ENCODE results near the gene HOXB6. TPM values are rescaled to one million over a fixed set of nuclear protein-coding genes. Genes with fewer than 3 reads are reported as not detected.
A peak's percentile ranks its signal among the peaks of the same experiment; 100 is the strongest.

Gene HOXB6
- total RNA-seq, 1 donor from 2014 or later, result 0.28 TPM

DNA sequence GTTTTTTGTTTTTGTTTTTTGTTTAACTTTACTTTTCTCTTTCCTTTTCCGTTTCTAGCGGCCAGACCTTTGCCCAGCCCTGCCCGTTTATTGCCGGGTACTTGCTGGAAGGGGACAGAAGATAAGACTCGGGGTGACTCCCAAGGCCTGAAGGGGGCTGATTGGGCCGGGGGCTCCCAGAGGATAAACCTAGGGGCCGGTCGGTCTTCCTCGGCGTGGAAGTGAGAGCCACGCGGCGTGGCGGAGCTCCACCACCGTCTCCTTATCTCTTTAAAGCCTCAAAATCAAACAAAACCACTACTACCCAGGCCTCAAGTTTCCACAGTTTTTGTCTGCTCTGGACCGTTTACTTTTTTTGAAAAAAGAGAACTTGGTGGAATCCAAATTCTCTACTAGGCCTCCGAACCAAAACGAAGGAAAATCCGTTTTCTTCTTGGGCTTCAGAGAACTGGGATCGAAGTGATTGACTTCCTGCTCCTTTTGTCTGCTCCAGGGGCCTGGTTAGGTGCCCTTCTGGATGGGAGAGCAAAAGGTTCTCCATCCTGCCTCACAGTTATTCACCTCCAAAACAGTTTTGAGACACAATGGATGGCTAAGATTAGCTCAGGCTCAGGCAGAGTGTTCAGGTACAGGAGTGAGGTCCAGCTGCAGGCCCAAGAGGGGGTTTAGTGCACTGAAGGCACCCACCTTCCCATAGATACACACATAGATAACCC, 29.9 kb upstream of the HOXB6 start:
- ATAC-seq, result no peak

DNA sequence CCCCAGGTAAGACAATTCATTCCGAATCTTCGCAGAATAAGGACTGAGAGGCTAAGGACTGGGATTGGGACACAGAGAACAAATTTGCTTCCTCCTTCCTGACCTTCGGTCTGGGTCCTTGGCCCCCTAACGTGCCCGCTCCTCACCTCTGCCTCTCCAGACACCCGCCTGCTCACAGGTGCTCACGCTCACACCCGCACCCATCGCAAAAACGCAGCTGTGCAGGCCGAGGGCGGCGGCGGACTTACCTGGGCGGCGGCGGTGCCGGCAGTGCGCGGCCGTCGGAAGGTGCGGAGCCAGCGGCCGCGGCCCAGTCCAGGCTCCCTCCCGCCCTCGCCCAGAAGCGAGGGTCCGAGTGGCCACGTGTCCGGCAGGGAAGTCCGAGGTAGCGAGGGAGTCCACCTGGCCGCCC, 28.5 kb upstream of the HOXB6 start:
- no peak for ATAC-seq

DNA sequence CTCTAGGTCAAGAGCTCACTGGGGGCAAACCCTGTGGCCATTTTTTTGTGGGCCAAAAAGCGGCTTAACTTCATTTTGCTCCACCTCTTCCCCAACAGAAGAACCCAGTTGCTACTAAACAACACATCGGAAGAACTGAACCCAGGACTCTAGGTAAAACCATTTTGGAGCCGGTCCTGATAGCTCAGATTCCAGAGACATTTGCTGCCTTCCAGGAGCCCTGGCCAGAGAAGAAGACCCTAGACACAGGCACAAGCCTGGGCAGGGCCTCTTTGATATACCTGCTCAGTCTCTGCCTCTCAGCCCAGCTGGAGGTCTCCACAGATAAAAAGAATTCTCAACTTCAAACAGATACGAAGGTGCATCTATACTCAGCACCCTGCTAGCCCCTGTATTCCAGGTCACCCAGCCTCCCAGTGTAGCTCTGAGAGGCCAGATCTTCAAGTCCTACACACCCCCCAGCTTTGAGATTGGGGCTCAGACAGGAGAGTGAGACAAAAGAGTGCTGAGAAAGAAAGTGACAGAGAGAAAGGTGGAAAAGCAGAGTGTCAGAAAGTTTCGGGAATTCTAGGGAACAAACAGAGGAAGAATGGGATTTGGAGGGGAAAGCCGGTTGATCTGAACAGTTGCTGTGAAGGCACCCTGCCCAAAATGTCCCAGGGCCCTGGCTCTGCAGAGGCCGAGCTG, 27.9 kb upstream of the HOXB6 start:
- no peak for ATAC-seq

- ATAC-seq, result no peak
Measured at GRCh38 chr17:48631693-48632578, 27.1 kb upstream of the HOXB6 start.

GRCh38 chr17:48630925-48631692, 26.3 kb upstream of the HOXB6 start:
- no peak for ATAC-seq

GRCh38 chr17:48630009-48630924, 25.5 kb upstream of the HOXB6 start:
- no peak for ATAC-seq

- ATAC-seq, result no peak
Measured at GRCh38 chr17:48629411-48629759, 24.6 kb upstream of the HOXB6 start.

- ATAC-seq, result no peak
Measured at GRCh38 chr17:48628649-48629410, 24.0 kb upstream of the HOXB6 start.

DNA sequence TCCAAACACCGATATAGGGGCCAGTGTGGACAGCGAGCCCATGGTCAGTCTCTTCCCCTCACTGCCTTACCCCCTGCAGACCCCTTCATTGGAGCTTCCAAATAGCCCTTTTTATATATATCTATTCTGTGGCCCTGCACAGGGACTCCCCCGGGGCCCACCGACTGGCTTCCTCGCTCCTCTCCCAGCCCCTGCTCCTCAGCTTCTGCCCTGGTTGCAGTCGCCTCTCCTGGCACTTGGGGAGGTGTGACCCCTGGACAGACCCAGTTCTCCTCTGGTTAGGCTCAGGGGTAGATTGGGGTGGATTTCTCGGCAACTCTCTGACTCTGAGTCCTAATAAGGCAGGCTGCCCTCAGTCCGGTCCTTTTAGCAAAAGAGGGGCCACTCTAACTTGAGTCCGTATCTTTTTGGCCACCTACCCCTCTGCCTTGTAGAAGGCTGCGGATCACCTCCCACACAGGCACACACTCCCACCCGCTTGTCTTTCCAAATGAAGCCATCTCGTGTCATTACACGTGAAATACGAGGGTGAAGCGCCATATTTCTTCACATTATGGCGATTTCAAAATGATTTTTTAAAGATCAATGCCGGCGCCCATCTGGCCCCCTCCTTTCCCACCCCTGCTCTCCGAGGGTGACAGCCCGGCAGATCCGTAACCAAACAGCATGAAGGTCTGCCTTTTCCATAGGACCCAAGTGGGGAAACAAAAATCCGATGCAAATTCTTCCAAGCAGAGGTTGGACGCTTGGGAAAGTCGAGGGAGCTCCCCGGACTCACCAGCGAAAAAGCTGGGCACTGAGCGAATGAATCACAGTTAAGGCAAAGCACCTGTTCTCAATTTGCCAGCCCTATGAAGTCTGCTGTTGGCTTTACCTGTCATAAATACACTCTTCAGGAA, 23.1 kb upstream of the HOXB6 start:
- ATAC-seq, result no peak

GRCh38 chr17:48627118-48627597, 22.4 kb upstream of the HOXB6 start:
- no peak for ATAC-seq

GRCh38 chr17:48626245-48627117, 21.7 kb upstream of the HOXB6 start, which contains the start of gene HOXB9:
Gene HOXB9 (minus strand): TSS chr17:48626358. CDS start chr17:48626269, 89 bp downstream.
- ATAC-seq, result no peak

DNA sequence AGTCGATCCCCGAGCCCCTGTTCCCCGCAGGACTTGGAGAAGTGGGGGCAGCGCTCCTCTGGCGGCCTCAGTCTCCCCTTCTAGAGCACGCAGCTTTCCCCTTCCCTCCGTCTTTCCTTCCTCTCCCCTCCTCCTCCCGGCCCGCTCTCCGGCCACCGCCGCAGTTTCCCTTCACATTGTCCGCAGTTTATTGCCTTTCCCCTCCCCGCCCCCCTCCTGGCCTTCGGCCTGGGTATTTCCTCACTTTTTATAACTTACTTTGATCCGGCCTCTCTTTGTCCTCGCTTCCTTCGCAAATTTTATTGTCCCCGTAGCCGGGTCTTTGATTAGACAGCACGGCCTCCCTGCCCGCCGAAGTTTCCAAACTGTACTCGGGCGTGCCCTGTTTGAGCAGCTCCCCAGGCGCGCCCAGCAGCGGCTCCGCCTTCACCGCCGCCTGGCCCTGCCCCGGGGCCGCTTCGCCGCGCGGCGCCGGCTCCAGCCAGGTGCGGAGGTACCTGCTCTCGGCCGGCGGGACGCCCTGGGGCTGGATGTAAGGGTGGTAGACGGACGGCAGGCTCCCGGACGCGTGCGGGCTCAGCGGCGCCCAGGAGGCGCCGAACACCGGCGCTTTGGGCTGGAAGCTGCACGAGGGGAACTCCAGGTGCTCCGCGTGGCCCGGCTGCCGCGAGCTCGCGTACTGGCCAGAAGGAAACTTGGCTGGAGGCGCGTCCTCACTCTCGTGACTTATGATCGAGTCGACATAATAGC, 20.9 kb upstream of the HOXB6 start:
- ATAC-seq, result peak; percentile 68

GRCh38 chr17:48624544-48625494, 20.0 kb upstream of the HOXB6 start:
- peak; percentile 19 for ATAC-seq

- no peak for ATAC-seq
Measured at GRCh38 chr17:48624118-48624517, 19.3 kb upstream of the HOXB6 start.

DNA sequence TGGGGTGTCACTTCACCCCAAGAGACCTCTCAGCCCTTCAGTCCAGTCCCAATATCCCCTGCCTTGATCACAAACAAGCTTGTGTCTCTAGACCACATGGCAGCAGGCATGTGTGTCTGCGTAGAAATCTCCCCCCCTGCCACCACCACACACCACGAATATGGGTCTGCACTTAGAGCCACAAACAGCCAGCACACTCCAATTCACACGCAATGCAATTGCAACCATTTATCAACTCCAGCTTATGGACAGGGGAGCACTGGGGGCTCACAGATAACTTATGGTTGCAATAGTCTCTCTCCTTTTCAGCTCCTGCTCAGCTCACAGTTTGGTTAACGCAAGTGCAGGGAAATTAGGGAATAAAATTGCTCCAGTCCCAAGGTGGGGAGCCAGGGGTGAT, 18.8 kb upstream of the HOXB6 start:
- no peak for ATAC-seq

DNA sequence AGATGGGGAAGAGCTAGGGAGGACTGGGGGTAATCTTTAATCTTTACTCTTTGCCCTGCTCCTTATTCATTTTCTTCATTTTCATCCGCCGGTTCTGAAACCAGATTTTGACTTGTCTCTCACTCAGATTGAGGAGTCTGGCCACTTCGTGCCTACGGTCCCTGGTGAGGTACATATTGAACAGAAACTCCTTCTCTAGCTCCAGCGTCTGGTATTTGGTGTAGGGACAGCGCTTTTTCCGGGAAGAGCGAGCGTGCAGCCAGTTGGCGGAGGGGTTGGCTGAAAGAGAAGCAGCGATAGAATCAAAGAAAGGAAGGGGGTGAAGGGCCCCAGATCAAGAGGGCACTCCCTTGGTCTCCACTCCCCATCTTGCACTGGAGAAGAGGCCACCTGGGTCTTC, 18.1 kb upstream of the HOXB6 start:
- no peak for ATAC-seq
